HL-60 (cell line): Measurements from ENCODE around the gene TNNT1.

Experiments used
- DNase-seq, 2 experiments: peaks; one replicate each; pipeline ENCODE4 v3.0.0-alpha.2; 2010 to 2020; ENCODE audit warnings: low read depth in 1 of 2, low spot score in 1 of 2
- H3K27ac ChIP-seq: fragments of 250-450 bp; sonication (Bioruptor Pico); replicated peaks from 2 replicates; pipeline ENCODE4 v1.5.1; 2020; ENCODE audit warnings: mild to moderate bottlenecking, moderate library complexity
- H3K27me3 ChIP-seq: fragments of 250-450 bp; sonication (Bioruptor Pico); 2 replicates; pipeline ENCODE4 v1.5.1; 2021; ENCODE audit warnings: mild to moderate bottlenecking, moderate library complexity; ENCODE audit not compliant: insufficient read depth, poor library complexity, severe bottlenecking
- H3K4me3 ChIP-seq: replicated peaks from 2 replicates; pipeline ENCODE4 v1.5.1; 2011; ENCODE audit warnings: mild to moderate bottlenecking, control low read depth, low read length; ENCODE audit not compliant: insufficient read depth
- CTCF ChIP-seq: IDR thresholded peaks from one replicate; pipeline ENCODE4 v1.5.1; 2011; ENCODE audit warnings: low read length, control low read depth, inconsistent platforms; ENCODE audit not compliant: insufficient read depth
- GABPA ChIP-seq: IDR thresholded peaks from 2 replicates; pipeline ENCODE4 v1.6.1; 2012; ENCODE audit warnings: low read depth
- POLR2AphosphoS5 ChIP-seq: IDR thresholded peaks from 2 replicates; pipeline ENCODE4 v1.6.1; 2012; ENCODE audit warnings: low read depth
- REST ChIP-seq: IDR thresholded peaks from 2 replicates; pipeline ENCODE4 v1.6.1; 2012; ENCODE audit warnings: low read depth; ENCODE audit not compliant: insufficient replicate concordance
- SPI1 ChIP-seq: IDR thresholded peaks from 2 replicates; pipeline ENCODE4 v1.6.1; 2012; ENCODE audit warnings: low read depth, mild to moderate bottlenecking, borderline replicate concordance

Gene TNNT1

GRCh38 chr19:55085923-55086715 lies 62.9 kb downstream of the TNNT1 start:
- no peak overlapping the region for H3K4me3 ChIP-seq
- DNase-seq: no peak
- peaks cover 25% of the 10 kb centered on the region for H3K27me3 ChIP-seq
- TF ChIP-seq POLR2AphosphoS5 (no peak), GABPA (no peak), REST (no peak), CTCF (no peak), SPI1 (no peak)
- H3K27ac ChIP-seq: no peak overlapping the region

GRCh38 chr19:55084416-55084815 lies 64.6 kb downstream of the TNNT1 start:
- Histone ChIP-seq H3K27me3 (peaks cover 25% of the 10 kb centered on the region), H3K4me3 (no peak overlapping the region), H3K27ac (no peak overlapping the region)
- no peak for DNase-seq
- no peak for TF ChIP-seq GABPA
- no peak for TF ChIP-seq CTCF
- no peak for TF ChIP-seq SPI1
- TF ChIP-seq REST: no peak
- no peak for TF ChIP-seq POLR2AphosphoS5

GRCh38 chr19:55083004-55083850 lies 65.8 kb downstream of the TNNT1 start:
- Histone ChIP-seq H3K4me3 (no peak overlapping the region), H3K27ac (no peak overlapping the region), H3K27me3 (peaks cover 25% of the 10 kb centered on the region)
- DNase-seq: no peak
- TF ChIP-seq SPI1 (no peak), POLR2AphosphoS5 (no peak), CTCF (no peak), REST (no peak), GABPA (no peak)
